Measurements from ENCODE around the gene COX20. TPM values are rescaled to one million over a fixed set of nuclear protein-coding genes. Genes with fewer than 3 reads are reported as not detected.

Gene COX20
- total and polyA plus RNA-seq, 2 of the 8 experiments (the other 6 are each of a cell fraction or from before 2014, with no cell fraction given), result 17.5 to 28.8 TPM

GRCh38 chr1:244804841-244805240 lies 30.6 kb upstream of the COX20 start:
- DNase-seq (ENCODE audit: low read depth in 1 of 2, low spot score in 2 of 2), result no peak
- POLR2A ChIA-PET (ENCODE audit: partially characterized antibody), result interaction anchor here (1.3 kb wide), 1 partner anchor 29 kb away, joined by 4 read pairs; no protein-coding TSS in a partner anchor
- no peak overlapping the region for H2AFZ ChIP-seq (ENCODE audit: low read length)
- no peaks in the 10 kb centered on the region for H3K27me3 ChIP-seq (replicated peaks in 1 of 4; ENCODE audit: control insufficient read depth in 3 of 4, extremely low read depth in 1 of 4, insufficient read depth in 3 of 4, low read length in 3 of 4)
- no peak overlapping the region for H3K18ac ChIP-seq (ENCODE audit: extremely low read depth, low read length)
- no peak overlapping the region for H3K56ac ChIP-seq (replicated peaks; ENCODE audit: insufficient read length, low read depth, low read length)
- no peak overlapping the region for H4K5ac ChIP-seq (ENCODE audit: insufficient read length, low read depth, low read length)
- H3K4me2 ChIP-seq (ENCODE audit: insufficient read depth in 1 of 2, low read depth in 2 of 2, low read length in 2 of 2), result no peak overlapping the region
- no peak overlapping the region for H2BK5ac ChIP-seq (ENCODE audit: low read depth, low read length)
- H3K27ac ChIP-seq (ENCODE audit: low read depth, low read length), result no peak overlapping the region
- H2BK15ac ChIP-seq (ENCODE audit: low read length), result no peak overlapping the region
- H4K91ac ChIP-seq (replicated peaks; ENCODE audit: insufficient read length, low read length), result no peak overlapping the region
- H4K8ac ChIP-seq (ENCODE audit: extremely low read depth, insufficient read depth, low read length), result no peak overlapping the region
- H3K4me1 ChIP-seq (replicated peaks in 1 of 4; ENCODE audit: control insufficient read depth in 3 of 4, insufficient read depth in 4 of 4, low read length in 3 of 4), result peaks cover 0 to 5% (median 0%) of the 10 kb centered on the region in 4 experiments; a peak in 1 of 7 replicates
- TF ChIP-seq RFX5 (IDR thresholded peaks at IDR 0.05; ENCODE audit: borderline replicate concordance, low read depth, low read length), result no peak
- TF ChIP-seq KDM5A (IDR thresholded peaks at IDR 0.05; ENCODE audit: low read length), result no peak
- no peak for TF ChIP-seq CREB1 (IDR thresholded peaks at IDR 0.05)
- no peak for TF ChIP-seq HDAC6 (IDR thresholded peaks at IDR 0.05; ENCODE audit: low read depth, low read length)
- no peak for TF ChIP-seq RNF2 (IDR thresholded peaks at IDR 0.05; ENCODE audit: borderline replicate concordance, low read depth, low read length, missing control alignments, poor library complexity, severe bottlenecking)
- TF ChIP-seq JUND (IDR thresholded peaks at IDR 0.05; ENCODE audit: low read length), result no peak
- no peak for FAIRE-seq
- no peak overlapping the region for H2AK5ac ChIP-seq (ENCODE audit: low read depth, low read length)
- H2BK12ac ChIP-seq (ENCODE audit: low read depth, low read length), result no peak overlapping the region
- H3K4me3 ChIP-seq (ENCODE audit: extremely low read depth in 1 of 4, insufficient read depth in 2 of 4, low read depth in 3 of 4, low read length in 4 of 4), result no peak overlapping the region
- no peak overlapping the region for H3K23ac ChIP-seq (ENCODE audit: insufficient read length)
- no peaks in the 10 kb centered on the region for H4K20me1 ChIP-seq (replicated peaks in 1 of 2; ENCODE audit: control insufficient read depth in 1 of 2, insufficient read depth in 2 of 2, low read length in 2 of 2)
- no peak overlapping the region for H2BK20ac ChIP-seq (ENCODE audit: low read length)
- H3K79me2 ChIP-seq (ENCODE audit: control insufficient read depth in 1 of 2, insufficient read depth in 2 of 2, low read length in 2 of 2), result no peaks in the 10 kb centered on the region
- H3K14ac ChIP-seq (ENCODE audit: insufficient read length), result no peak overlapping the region
- H3K36me3 ChIP-seq (ENCODE audit: control insufficient read depth in 2 of 4, insufficient read depth in 4 of 4, low read length in 3 of 4), result no peaks in the 10 kb centered on the region
- no peak overlapping the region for H3K9ac ChIP-seq (replicated peaks in 1 of 4; ENCODE audit: extremely low read depth in 1 of 4, low read depth in 3 of 4, low read length in 3 of 4)
- WGBS, 2 experiments (ENCODE audit: extremely low coverage in 1 of 2, insufficient coverage in 1 of 2, insufficient read length in 1 of 2, insufficient replicate concordance in 2 of 2, low coverage in 1 of 2, low lambda C conversion rate in 2 of 2, missing lambda C conversion rate in 1 of 2), result 92% methylated on average over 8 of the region's 8 CpGs; no CpG with 5 or more reads in 1 of the 2 experiments
- no peaks in the 10 kb centered on the region for H3K23me2 ChIP-seq (ENCODE audit: low read depth, low read length)
- H2BK120ac ChIP-seq (replicated peaks; ENCODE audit: low read depth, low read length), result no peak overlapping the region
- H3K4ac ChIP-seq (replicated peaks; ENCODE audit: insufficient read length, low read depth, low read length), result no peak overlapping the region
- no peaks in the 10 kb centered on the region for H3K9me3 ChIP-seq (ENCODE audit: insufficient read depth in 2 of 2, low read depth in 1 of 2, low read length in 1 of 2)
- H3K79me1 ChIP-seq (ENCODE audit: low read depth, low read length), result no peaks in the 10 kb centered on the region
- CTCF ChIA-PET (ENCODE audit: partially characterized antibody), result no interaction called here

All from H1 (cell line).